Prostate gland (tissue), 2 donors: ENCODE data around the gene WWOX. TPM values are rescaled to one million over a fixed set of nuclear protein-coding genes. Genes with fewer than 3 reads are reported as not detected.

Experiments
- DNase-seq: peaks from one replicate; pipeline ENCODE4 v3.0.0-alpha.2; 2019; ENCODE audit warnings: low spot score
- H3K27ac ChIP-seq, 2 donors: fragments of 200-600 bp; sonication (generic); 2 replicates each; pipeline ENCODE4 v1.5.1; 2017 to 2019
- H3K27me3 ChIP-seq: fragments of 200-600 bp; sonication (generic); replicated peaks from 2 replicates; pipeline ENCODE4 v1.5.1; 2019; ENCODE audit not compliant: insufficient read depth
- H3K36me3 ChIP-seq, 2 donors: fragments of 200-600 bp; sonication (generic); 1 replicate in 1 of 2; 2 replicates in 1 of 2; pipeline versions ENCODE4 v1.5.1 to v1.8.1; 2017 to 2019
- H3K4me1 ChIP-seq: fragments of 200-600 bp; sonication (generic); replicated peaks from 2 replicates; pipeline ENCODE4 v1.5.1; 2019
- H3K4me3 ChIP-seq, 2 donors: fragments of 200-600 bp; sonication (generic); 2 replicates each; pipeline ENCODE4 v1.5.1; 2017 to 2019
- H3K9me3 ChIP-seq: fragments of 200-600 bp; sonication (generic); 2 replicates; pipeline ENCODE4 v1.5.1; 2017
- POLR2A ChIP-seq: fragments of 450-650 bp; IDR thresholded peaks from one replicate; pipeline ENCODE4 v1.6.1; 2016; ENCODE audit warnings: antibody characterized with exemption, mild to moderate bottlenecking
- POLR2AphosphoS5 ChIP-seq: sonication (generic); formaldehyde crosslinking; IDR thresholded peaks from one replicate; pipeline ENCODE4 v1.6.1; 2017; ENCODE audit warnings: antibody characterized with exemption
- whole genome bisulfite sequencing: methylation state at CpG from one replicate; pipeline ENCODE4 v1.1.5; 2018; 5-methylcytosine and 5-hydroxymethylcytosine counted together
- intact Hi-C: fragments of 100-400 bp; cut with DNase I; formaldehyde crosslinking; loops from one replicate; pipeline ENCODE4 v1.14.2; 2022
- total RNA-seq, 2 donors: library from RNA; depleted of rRNA; stranded (reverse); fragments of >200 nt; gene quantifications; one replicate each; pipeline ENCODE4 v1.1.0, GENCODE V29; 2016
- TF ChIP-seq, protein P1 (sequence below), 4 experiments: fragments of 200-600 bp in 2 of 4; fragments of 450-650 bp in 2 of 4; sonication (generic) in 2 of 4; IDR thresholded peaks; 1 replicate in 3 of 4; 2 replicates in 1 of 4; pipeline ENCODE4 v1.5.1; 2016 to 2019; ENCODE audit warnings: antibody characterized with exemption in 4 of 4, mild to moderate bottlenecking in 2 of 4, moderate library complexity in 2 of 4

Gene WWOX
- total RNA-seq, 2 donors from 2014 or later, result 93.2 to 99.4 TPM

- WGBS, result 45% methylated on average over 8 of the region's 8 CpGs
- Histone ChIP-seq H3K4me3 (no peak overlapping the region), H3K27me3 (no peaks in the 10 kb centered on the region), H3K27ac (no peak overlapping the region), H3K9me3 (no peaks in the 10 kb centered on the region), H3K36me3 (no peaks in the 10 kb centered on the region), H3K4me1 (no peaks in the 10 kb centered on the region)
- TF ChIP-seq POLR2A (no peak), POLR2AphosphoS5 (no peak)
- TF ChIP-seq, protein P1, sequence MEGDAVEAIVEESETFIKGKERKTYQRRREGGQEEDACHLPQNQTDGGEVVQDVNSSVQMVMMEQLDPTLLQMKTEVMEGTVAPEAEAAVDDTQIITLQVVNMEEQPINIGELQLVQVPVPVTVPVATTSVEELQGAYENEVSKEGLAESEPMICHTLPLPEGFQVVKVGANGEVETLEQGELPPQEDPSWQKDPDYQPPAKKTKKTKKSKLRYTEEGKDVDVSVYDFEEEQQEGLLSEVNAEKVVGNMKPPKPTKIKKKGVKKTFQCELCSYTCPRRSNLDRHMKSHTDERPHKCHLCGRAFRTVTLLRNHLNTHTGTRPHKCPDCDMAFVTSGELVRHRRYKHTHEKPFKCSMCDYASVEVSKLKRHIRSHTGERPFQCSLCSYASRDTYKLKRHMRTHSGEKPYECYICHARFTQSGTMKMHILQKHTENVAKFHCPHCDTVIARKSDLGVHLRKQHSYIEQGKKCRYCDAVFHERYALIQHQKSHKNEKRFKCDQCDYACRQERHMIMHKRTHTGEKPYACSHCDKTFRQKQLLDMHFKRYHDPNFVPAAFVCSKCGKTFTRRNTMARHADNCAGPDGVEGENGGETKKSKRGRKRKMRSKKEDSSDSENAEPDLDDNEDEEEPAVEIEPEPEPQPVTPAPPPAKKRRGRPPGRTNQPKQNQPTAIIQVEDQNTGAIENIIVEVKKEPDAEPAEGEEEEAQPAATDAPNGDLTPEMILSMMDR (IDR thresholded peaks at IDR 0.05), result no peak
- intact Hi-C loops, result no loop called here
- DNase-seq, result no peak
Observed at GRCh38 chr16:78628461-78629045, 529.1 kb downstream of the WWOX start.

DNA sequence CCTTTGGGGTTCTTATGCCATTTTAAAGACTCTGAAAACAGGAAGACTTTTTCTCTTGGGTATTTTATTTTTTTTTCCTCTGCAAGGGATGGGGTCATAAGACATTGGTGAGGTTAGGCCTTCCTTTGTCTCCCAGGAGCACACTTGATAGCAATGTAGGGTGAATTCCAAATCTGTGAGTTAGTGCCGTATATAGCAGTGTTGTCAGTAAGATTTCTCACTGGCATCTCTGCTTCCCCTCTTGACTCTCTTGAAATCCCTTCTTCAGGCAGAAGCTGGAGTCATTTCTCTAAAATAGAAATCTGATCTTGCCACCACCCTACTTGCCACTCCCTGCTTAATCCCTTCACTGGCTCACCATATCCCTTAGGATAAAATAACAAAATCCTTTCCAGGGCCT, 529.7 kb downstream of the WWOX start:
- H3K4me3 ChIP-seq, result no peak overlapping the region
- 0% methylated on average over 1 of the region's 1 CpG for WGBS
- H3K36me3 ChIP-seq, result no peaks in the 10 kb centered on the region
- intact Hi-C loops, result no loop called here
- no peaks in the 10 kb centered on the region for H3K27me3 ChIP-seq
- no peak overlapping the region for H3K27ac ChIP-seq
- no peak for DNase-seq
- TF ChIP-seq, protein P1 (IDR thresholded peaks at IDR 0.05), result no peak
- no peak for TF ChIP-seq POLR2AphosphoS5
- no peak for TF ChIP-seq POLR2A
- no peaks in the 10 kb centered on the region for H3K9me3 ChIP-seq
- no peaks in the 10 kb centered on the region for H3K4me1 ChIP-seq

DNA sequence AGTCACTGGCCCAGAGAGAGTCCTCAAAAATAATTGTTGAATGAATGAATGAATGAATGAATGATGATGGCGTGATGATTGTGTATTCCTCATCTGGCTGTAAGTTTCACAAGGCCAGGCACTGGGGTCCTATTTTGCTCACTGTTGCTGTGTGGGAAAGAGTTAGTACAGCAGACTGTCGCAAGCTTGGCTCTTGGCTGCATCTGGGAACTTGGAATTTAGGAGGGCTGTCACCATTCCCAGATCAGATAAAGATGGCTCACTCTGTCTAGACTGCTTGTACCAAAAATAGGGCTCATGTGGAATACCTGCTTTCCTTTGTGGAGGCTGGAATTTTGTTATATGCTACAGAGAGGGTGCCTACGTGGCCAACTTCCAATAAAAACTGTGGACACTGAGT, 530.6 kb downstream of the WWOX start:
- no peak for DNase-seq
- H3K36me3 ChIP-seq, result no peaks in the 10 kb centered on the region
- no peak overlapping the region for H3K4me3 ChIP-seq
- intact Hi-C loops, result no loop called here
- 90% methylated on average over 3 of the region's 3 CpGs for WGBS
- no peaks in the 10 kb centered on the region for H3K27me3 ChIP-seq
- H3K4me1 ChIP-seq, result no peaks in the 10 kb centered on the region
- no peaks in the 10 kb centered on the region for H3K9me3 ChIP-seq
- no peak for TF ChIP-seq POLR2AphosphoS5
- no peak for TF ChIP-seq POLR2A
- TF ChIP-seq, protein P1 (IDR thresholded peaks at IDR 0.05), result no peak
- H3K27ac ChIP-seq, result no peak overlapping the region

GRCh38 chr16:78633551-78633950, 534.1 kb downstream of the WWOX start:
- WGBS, result 89% methylated on average over 12 of the region's 12 CpGs
- Histone ChIP-seq H3K27ac (no peak overlapping the region), H3K4me3 (no peak overlapping the region), H3K4me1 (no peaks in the 10 kb centered on the region), H3K36me3 (no peaks in the 10 kb centered on the region), H3K9me3 (no peaks in the 10 kb centered on the region), H3K27me3 (no peaks in the 10 kb centered on the region)
- no peak for DNase-seq
- intact Hi-C loops, result no loop called here
- TF ChIP-seq, protein P1 (IDR thresholded peaks at IDR 0.05), result no peak
- TF ChIP-seq POLR2A, result no peak
- no peak for TF ChIP-seq POLR2AphosphoS5

GRCh38 chr16:78635807-78636206, 536.4 kb downstream of the WWOX start:
- no peak for TF ChIP-seq POLR2AphosphoS5
- TF ChIP-seq POLR2A, result no peak
- TF ChIP-seq, protein P1 (IDR thresholded peaks at IDR 0.05), result no peak

More at GRCh38 chr16:78635807-78636206, 536.4 kb downstream of the WWOX start:
- H3K27ac ChIP-seq, result no peak overlapping the region
- intact Hi-C loops, result no loop called here
- no peak for DNase-seq
- H3K9me3 ChIP-seq, result no peaks in the 10 kb centered on the region
- no peaks in the 10 kb centered on the region for H3K36me3 ChIP-seq
- no peaks in the 10 kb centered on the region for H3K4me1 ChIP-seq
- H3K4me3 ChIP-seq, result no peak overlapping the region
- no peaks in the 10 kb centered on the region for H3K27me3 ChIP-seq
- WGBS, result 94% methylated on average over 9 of the region's 9 CpGs
